T-cell (primary cell): ENCODE measurements around the gene DPP6. TPM values are rescaled to one million over a fixed set of nuclear protein-coding genes. Genes with fewer than 3 reads are reported as not detected.

Experiments
- ATAC-seq, 4 experiments: fragments of 200-7000 bp in 3 of 4; fragments of 150-1000 bp in 1 of 4; cut with Tn5 transposase; replicated peaks in 1 of 4; 1 replicate in 3 of 4; 2 replicates in 1 of 4; pipeline ENCODE4 v1.10.0; 2021; ENCODE audit warnings: moderate library complexity in 3 of 4, mild to moderate bottlenecking in 2 of 4, moderate number of reproducible peaks in 1 of 4
- CTCF ChIA-PET, 2 donors: fragments of 300-600 bp; sonication (Branson Sonifier 250); formaldehyde crosslinking; loops; one replicate each; lab custom pipeline; 2022; ENCODE audit warnings: antibody characterized with exemption in 2 of 2; lab: Charles Lee
- POLR2A ChIA-PET, 2 donors: fragments of 300-600 bp; sonication (Branson Sonifier 250); formaldehyde crosslinking; loops; one replicate each; lab custom pipeline; 2022; ENCODE audit warnings: antibody characterized with exemption in 2 of 2; lab: Charles Lee
- DNase-seq, 35 experiments: peaks; one replicate each; pipeline versions ENCODE4 v3.0.0 to v3.0.0-alpha.2; 2013 to 2023
- H3K27ac ChIP-seq: one replicate; pipeline ENCODE4 v1.5.1; 2013; ENCODE audit warnings: low read length
- H3K27me3 ChIP-seq, 2 experiments: replicated peaks in 1 of 2; 1 replicate in 1 of 2; 2 replicates in 1 of 2; pipeline versions ENCODE4 v1.6.1 to v1.7.0; 2013; ENCODE audit warnings: low read length in 1 of 2, mixed read lengths in 1 of 2; ENCODE audit not compliant: control insufficient read depth in 2 of 2, insufficient read depth in 2 of 2; ENCODE audit errors: extremely low read depth in 1 of 2
- H3K36me3 ChIP-seq, 2 donors: 1 replicate in 1 of 2; 2 replicates in 1 of 2; pipeline versions ENCODE4 v1.6.1 to v1.7.0; 2013; ENCODE audit warnings: low read length in 1 of 2; ENCODE audit not compliant: control insufficient read depth in 2 of 2, insufficient read depth in 1 of 2; ENCODE audit errors: extremely low read depth in 1 of 2
- H3K4me1 ChIP-seq, 2 experiments: 1 replicate in 1 of 2; 2 replicates in 1 of 2; pipeline versions ENCODE4 v1.6.1 to v1.7.0; 2013; ENCODE audit warnings: low read length in 2 of 2, mixed read lengths in 1 of 2; ENCODE audit not compliant: insufficient read depth in 2 of 2, control insufficient read depth in 1 of 2; ENCODE audit errors: extremely low read depth in 1 of 2
- H3K4me3 ChIP-seq, 2 donors: 1 replicate in 1 of 2; 2 replicates in 1 of 2; pipeline versions ENCODE4 v1.5.1 to v1.7.0; 2013; ENCODE audit warnings: mild to moderate bottlenecking in 2 of 2, low read length in 1 of 2, moderate library complexity in 1 of 2; ENCODE audit not compliant: control insufficient read depth in 1 of 2; ENCODE audit errors: extremely low read depth in 1 of 2
- H3K9me3 ChIP-seq: 2 replicates; pipeline ENCODE4 v1.7.0; 2013
- H3K27ac Mint-ChIP-seq, 2 donors: one replicate each; pipeline ENCODE4 v1.8.0; 2020 to 2021; ENCODE audit warnings: mild to moderate bottlenecking in 2 of 2, mixed read lengths in 2 of 2
- H3K27me3 Mint-ChIP-seq, 2 donors: one replicate each; pipeline ENCODE4 v1.8.0; 2021 to 2022; ENCODE audit warnings: mixed read lengths in 2 of 2
- H3K36me3 Mint-ChIP-seq: one replicate; pipeline ENCODE4 v1.8.0; 2021; ENCODE audit warnings: mixed read lengths
- H3K4me1 Mint-ChIP-seq, 3 donors: one replicate each; pipeline ENCODE4 v1.8.0; 2020 to 2022; ENCODE audit warnings: mixed read lengths in 3 of 3, mild to moderate bottlenecking in 1 of 3
- H3K4me3 Mint-ChIP-seq, 3 donors: one replicate each; pipeline ENCODE4 v1.8.0; 2020 to 2022; ENCODE audit warnings: mild to moderate bottlenecking in 3 of 3, mixed read lengths in 3 of 3, moderate library complexity in 3 of 3
- H3K9me3 Mint-ChIP-seq, 3 donors: one replicate each; pipeline ENCODE4 v1.8.0; 2020 to 2022; ENCODE audit warnings: mixed read lengths in 3 of 3
- WGBS: methylation state at CpG from one replicate; pipeline ENCODE4 v1.1.5; 2013; ENCODE audit warnings: missing lambda C conversion rate; ENCODE audit not compliant: insufficient coverage; 5-methylcytosine and 5-hydroxymethylcytosine counted together
- total RNA-seq, 35 experiments: library from RNA in 6 of 35; stranded (reverse) in 6 of 35; fragments of 120-200 nt in 1 of 35; gene quantifications; one replicate each; pipeline versions ENCODE4 v1.2.1 to v1.2.4 and lab custom pipeline; 2013 to 2026

DPP6 gene
- total RNA-seq, 5 donors from 2014 or later (not counting 1 experiment from before 2014, with no cell fraction given): not detected

GRCh38 chr7:154777023-154777422, 724.8 kb downstream of the DPP6 start:
- Mint-ChIP-seq H3K27me3 (no peaks in the 10 kb centered on the region), H3K4me1 (peaks cover 0 to 10% (median 6%) of the 10 kb centered on the region in 3 donors), H3K4me3 (no peak overlapping the region), H3K27ac (no peak overlapping the region), H3K9me3 (peaks cover 0 to 19% (median 6%) of the 10 kb centered on the region in 3 donors), H3K36me3 (no peaks in the 10 kb centered on the region)
- H3K36me3 ChIP-seq: no peaks in the 10 kb centered on the region
- H3K4me1 ChIP-seq: no peaks in the 10 kb centered on the region
- no peak overlapping the region for H3K4me3 ChIP-seq
- DNase-seq (no peak), ATAC-seq (no peak)
- ChIA-PET POLR2A (no interaction called here), CTCF (no interaction called here)
- H3K9me3 ChIP-seq: no peaks in the 10 kb centered on the region
- 89% methylated on average over 4 of the region's 5 CpGs for WGBS
- H3K27ac ChIP-seq: no peak overlapping the region
- H3K27me3 ChIP-seq: peaks cover 0 to 5% of the 10 kb centered on the region in 2 experiments

- no peaks in the 10 kb centered on the region for H3K36me3 ChIP-seq
- no peak overlapping the region for H3K27ac Mint-ChIP-seq
- H3K27me3 Mint-ChIP-seq: no peaks in the 10 kb centered on the region
- H3K36me3 Mint-ChIP-seq: no peaks in the 10 kb centered on the region
- no peaks in the 10 kb centered on the region for H3K9me3 ChIP-seq
- no peak overlapping the region for H3K4me3 ChIP-seq
- no peak for ATAC-seq
- H3K4me1 ChIP-seq: no peaks in the 10 kb centered on the region
- CTCF ChIA-PET: no interaction called here
- no peak overlapping the region for H3K4me3 Mint-ChIP-seq
- peaks cover 0 to 5% of the 10 kb centered on the region in 2 experiments for H3K27me3 ChIP-seq
- peaks cover 0 to 19% (median 6%) of the 10 kb centered on the region in 3 donors for H3K9me3 Mint-ChIP-seq
- no peak for DNase-seq
- H3K27ac ChIP-seq: no peak overlapping the region
- H3K4me1 Mint-ChIP-seq: peaks cover 0 to 10% (median 6%) of the 10 kb centered on the region in 3 donors
- POLR2A ChIA-PET: no interaction called here
- WGBS: 84% methylated on average over 13 of the region's 13 CpGs
These were observed 725.3 kb downstream of the DPP6 start for GRCh38 chr7:154777489-154777888.

- Mint-ChIP-seq H3K4me1 (peaks cover 0 to 10% (median 6%) of the 10 kb centered on the region in 3 donors), H3K4me3 (no peak overlapping the region), H3K9me3 (peaks cover 0 to 19% (median 6%) of the 10 kb centered on the region in 3 donors), H3K27me3 (no peaks in the 10 kb centered on the region), H3K36me3 (no peaks in the 10 kb centered on the region), H3K27ac (no peak overlapping the region)
- H3K9me3 ChIP-seq: no peaks in the 10 kb centered on the region
- H3K4me1 ChIP-seq: no peaks in the 10 kb centered on the region
- no peak overlapping the region for H3K4me3 ChIP-seq
- H3K27me3 ChIP-seq: peaks cover 0 to 5% of the 10 kb centered on the region in 2 experiments
- DNase-seq (no peak), ATAC-seq (no peak)
- WGBS: 93% methylated on average over 2 of the region's 6 CpGs
- ChIA-PET POLR2A (no interaction called here), CTCF (no interaction called here)
- H3K27ac ChIP-seq: no peak overlapping the region
- H3K36me3 ChIP-seq: no peaks in the 10 kb centered on the region
These were observed 725.7 kb downstream of the DPP6 start for GRCh38 chr7:154777908-154778307.

GRCh38 chr7:154781369-154782303, 729.4 kb downstream of the DPP6 start:
- DNase-seq (no peak), ATAC-seq (no peak)
- Mint-ChIP-seq H3K4me3 (no peak overlapping the region), H3K36me3 (no peaks in the 10 kb centered on the region), H3K27me3 (no peaks in the 10 kb centered on the region), H3K27ac (no peak overlapping the region), H3K4me1 (peaks cover 0 to 4% (median 1%) of the 10 kb centered on the region in 3 donors), H3K9me3 (peaks cover 9 to 28% (median 14%) of the 10 kb centered on the region in 3 donors)
- ChIA-PET CTCF (no interaction called here), POLR2A (no interaction called here)
- Histone ChIP-seq H3K36me3 (no peaks in the 10 kb centered on the region), H3K4me1 (no peaks in the 10 kb centered on the region), H3K27me3 (no peaks in the 10 kb centered on the region), H3K27ac (no peak overlapping the region), H3K4me3 (no peak overlapping the region), H3K9me3 (no peaks in the 10 kb centered on the region)
- WGBS: 77% methylated on average over 7 of the region's 16 CpGs

GRCh38 chr7:154783281-154783909, 731.2 kb downstream of the DPP6 start:
- Histone ChIP-seq H3K4me1 (no peaks in the 10 kb centered on the region), H3K36me3 (no peaks in the 10 kb centered on the region), H3K9me3 (no peaks in the 10 kb centered on the region), H3K27ac (no peak overlapping the region), H3K4me3 (no peak overlapping the region), H3K27me3 (peaks cover 0 to 3% of the 10 kb centered on the region in 2 experiments)
- ATAC-seq (peak in 1 of 4 experiments; percentile 19), DNase-seq (no peak)
- Mint-ChIP-seq H3K9me3 (peaks cover 9 to 20% (median 16%) of the 10 kb centered on the region in 3 donors), H3K4me1 (no peaks in the 10 kb centered on the region), H3K36me3 (no peaks in the 10 kb centered on the region), H3K27me3 (no peaks in the 10 kb centered on the region), H3K4me3 (no peak overlapping the region), H3K27ac (no peak overlapping the region)
- CTCF ChIA-PET: no interaction called here
- POLR2A ChIA-PET: no interaction called here
- 84% methylated on average over 18 of the region's 18 CpGs for WGBS

GRCh38 chr7:154785898-154786297, 733.7 kb downstream of the DPP6 start:
- Histone ChIP-seq H3K36me3 (no peaks in the 10 kb centered on the region), H3K27me3 (peaks cover 2 to 6% of the 10 kb centered on the region in 2 experiments), H3K4me1 (no peaks in the 10 kb centered on the region), H3K4me3 (no peak overlapping the region), H3K27ac (no peak overlapping the region), H3K9me3 (no peaks in the 10 kb centered on the region)
- no CpG with 5 or more reads among the region's 2 CpGs for WGBS
- no peak overlapping the region for H3K4me3 Mint-ChIP-seq
- ChIA-PET CTCF (no interaction called here), POLR2A (no interaction called here)
- H3K4me1 Mint-ChIP-seq: no peaks in the 10 kb centered on the region
- H3K36me3 Mint-ChIP-seq: no peaks in the 10 kb centered on the region
- no peak for DNase-seq
- H3K9me3 Mint-ChIP-seq: peaks cover 11 to 17% (median 11%) of the 10 kb centered on the region in 3 donors
- H3K27me3 Mint-ChIP-seq: peaks cover 7 to 8% of the 10 kb centered on the region in 2 donors
- H3K27ac Mint-ChIP-seq: no peak overlapping the region
- no peak for ATAC-seq
